HG02885 (cell line): ENCODE measurements around the gene PTPN9.
"Not testable (repeated sequence)": the region's sequence is repeated elsewhere in the genome, so short reads cannot be mapped to it uniquely, and the experiment has no call there.

Experiments used
- ATAC-seq: cut with Tn5 transposase; IDR thresholded peaks from one replicate; pipeline ENCODE4 v1.9.1; 2021; ENCODE audit warnings: mild to moderate bottlenecking; ENCODE audit not compliant: unreplicated experiment, poor library complexity

The PTPN9 gene

GRCh38 chr15:75578948-75579920 lies at the start of gene PTPN9:
PTPN9 (minus strand) TSS chr15:75579315; CDS start chr15:75578776, 539 bp downstream.
- peak; percentile 57 for ATAC-seq

- peak; percentile 81 for ATAC-seq
Observed at GRCh38 chr15:75625542-75626347, 46.6 kb upstream of the PTPN9 start, which contains the start of gene SNUPN. SNUPN (minus strand) TSS chr15:75625725; CDS start chr15:75621051, 4,674 bp downstream.

GRCh38 chr15:75622505-75622904 lies 43.4 kb upstream of the PTPN9 start:
- no peak for ATAC-seq

- no peak for ATAC-seq
Observed at GRCh38 chr15:75620841-75621391, 41.8 kb upstream of the PTPN9 start.

GRCh38 chr15:75620058-75620820 lies 41.1 kb upstream of the PTPN9 start:
- no peak for ATAC-seq

GRCh38 chr15:75616766-75617165 lies 37.7 kb upstream of the PTPN9 start:
- ATAC-seq = no peak

GRCh38 chr15:75606711-75607699 lies 27.9 kb upstream of the PTPN9 start:
- ATAC-seq = no peak

GRCh38 chr15:75606026-75606425 lies 26.9 kb upstream of the PTPN9 start:
- no peak for ATAC-seq

GRCh38 chr15:75599401-75599800 lies 20.3 kb upstream of the PTPN9 start:
- ATAC-seq = no peak

GRCh38 chr15:75598361-75598760 lies 19.2 kb upstream of the PTPN9 start:
- ATAC-seq = no peak

GRCh38 chr15:75597667-75598341 lies 18.7 kb upstream of the PTPN9 start:
- no peak for ATAC-seq

GRCh38 chr15:75596703-75597345 lies 17.7 kb upstream of the PTPN9 start:
- ATAC-seq = no peak

- no peak for ATAC-seq
Observed at GRCh38 chr15:75594276-75594675, 15.2 kb upstream of the PTPN9 start.

GRCh38 chr15:75591655-75592364 lies 12.7 kb upstream of the PTPN9 start:
- ATAC-seq = no peak

- no peak for ATAC-seq
Observed at GRCh38 chr15:75590239-75590638, 11.1 kb upstream of the PTPN9 start.

- no peak for ATAC-seq
Observed at GRCh38 chr15:75589071-75589470, 10.0 kb upstream of the PTPN9 start.

- not testable (repeated sequence) for ATAC-seq
Observed at GRCh38 chr15:75586422-75586821, 7.3 kb upstream of the PTPN9 start.
